ENCODE measurements around the gene CYB5R4.

CYB5R4 gene

DNA sequence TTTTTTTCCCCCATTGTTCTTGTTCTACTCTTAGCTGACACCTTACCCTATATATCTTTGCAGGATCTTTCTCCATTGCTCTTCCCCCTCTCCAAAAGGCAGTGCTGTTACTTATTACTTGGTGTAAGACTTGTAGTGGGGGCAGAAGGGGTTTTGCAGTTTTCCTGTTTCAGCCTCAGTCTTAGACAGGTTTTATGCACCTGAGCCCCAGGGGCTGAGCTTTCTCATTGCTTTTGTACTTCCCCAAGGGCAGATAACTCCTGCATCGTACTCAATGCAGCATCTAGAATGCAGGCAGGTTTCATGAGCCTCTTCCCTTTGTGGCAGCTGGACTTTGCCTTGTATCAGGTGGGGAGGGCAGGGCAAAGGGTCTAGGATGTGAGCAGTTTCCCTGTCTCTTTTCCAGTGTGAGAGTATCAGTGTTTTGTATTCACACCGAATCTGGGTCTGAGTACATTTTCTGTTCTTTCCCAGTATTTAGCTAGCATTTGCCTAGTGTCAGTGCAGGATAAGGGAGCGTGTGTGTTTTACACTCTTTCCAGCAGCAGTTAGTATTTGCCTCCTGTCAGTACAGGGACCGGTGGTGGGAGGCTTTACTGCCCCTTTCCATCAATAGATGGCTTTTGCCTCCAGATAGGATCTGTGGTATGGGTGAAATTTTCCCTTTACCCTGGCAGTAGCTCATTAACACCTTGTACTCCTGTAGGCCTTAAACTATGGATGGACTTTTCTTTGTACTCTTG is 19.6 kb downstream of the CYB5R4 start:
- Mint-ChIP-seq H3K36me3 (ENCODE audit: low read depth) (no peaks in the 10 kb centered on the region), H3K4me1 (peaks cover 11% of the 10 kb centered on the region), H3K27me3 (ENCODE audit: low read depth, poor library complexity) (no peaks in the 10 kb centered on the region), H3K27ac (peak overlapping the region; percentile 32), H3K9me3 (no peaks in the 10 kb centered on the region), H3K4me3 (no peak overlapping the region)
- no peak for TF ChIP-seq CTCF (IDR thresholded peaks at IDR 0.05)
- no peak for DNase-seq

DNA sequence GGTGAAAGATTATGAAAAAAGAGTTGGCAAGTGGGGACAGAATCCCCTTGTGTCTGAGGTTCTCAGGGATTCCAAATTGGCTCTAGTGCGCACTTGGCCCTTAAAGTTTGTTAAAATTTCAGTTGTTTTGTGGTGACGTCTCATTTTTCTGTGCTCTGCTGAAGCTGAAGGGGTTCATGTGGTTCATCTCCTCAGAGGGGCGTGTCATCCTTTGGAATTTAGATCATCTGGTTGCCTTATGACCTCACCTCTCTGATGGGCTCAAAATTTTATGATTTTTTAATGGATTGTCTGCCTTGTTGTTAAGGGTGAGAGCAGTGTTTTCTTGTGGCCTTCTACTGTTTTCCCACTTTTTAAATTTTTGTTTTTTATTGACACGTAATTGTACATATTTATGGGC is 20.3 kb downstream of the CYB5R4 start:
- no peaks in the 10 kb centered on the region for H3K9me3 Mint-ChIP-seq
- DNase-seq = no peak
- no peak overlapping the region for H3K4me3 Mint-ChIP-seq
- H3K4me1 Mint-ChIP-seq = peaks cover 11% of the 10 kb centered on the region
- H3K36me3 Mint-ChIP-seq (ENCODE audit: low read depth) = no peaks in the 10 kb centered on the region
- no peaks in the 10 kb centered on the region for H3K27me3 Mint-ChIP-seq (ENCODE audit: low read depth, poor library complexity)
- TF ChIP-seq CTCF (IDR thresholded peaks at IDR 0.05) = no peak
- peak overlapping the region; percentile 32 for H3K27ac Mint-ChIP-seq

DNA sequence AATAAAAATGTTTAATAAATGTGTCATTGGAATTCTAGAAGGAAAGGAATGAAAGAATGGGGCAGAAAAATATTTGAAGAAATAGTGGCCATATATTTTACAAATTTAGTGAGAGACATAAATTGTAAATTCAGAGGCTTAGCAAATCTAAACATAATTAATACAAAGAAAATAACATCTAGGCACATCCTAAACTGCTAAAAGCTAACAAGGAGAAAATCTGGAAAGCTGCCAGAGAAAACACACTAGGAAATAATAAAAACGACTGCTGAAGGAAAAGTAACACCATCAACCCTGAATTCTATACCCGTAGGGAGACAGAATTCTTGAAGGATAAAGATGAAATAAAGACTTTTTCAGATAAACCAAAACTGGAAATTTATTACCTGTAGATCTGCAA is 23.8 kb downstream of the CYB5R4 start:
- no peaks in the 10 kb centered on the region for H3K27me3 Mint-ChIP-seq (ENCODE audit: low read depth, poor library complexity)
- no peaks in the 10 kb centered on the region for H3K4me1 Mint-ChIP-seq
- no peak overlapping the region for H3K4me3 Mint-ChIP-seq
- H3K27ac Mint-ChIP-seq = no peak overlapping the region
- no peak for TF ChIP-seq CTCF (IDR thresholded peaks at IDR 0.05)
- no peak for DNase-seq
- no peaks in the 10 kb centered on the region for H3K9me3 Mint-ChIP-seq
- no peaks in the 10 kb centered on the region for H3K36me3 Mint-ChIP-seq (ENCODE audit: low read depth)

DNA sequence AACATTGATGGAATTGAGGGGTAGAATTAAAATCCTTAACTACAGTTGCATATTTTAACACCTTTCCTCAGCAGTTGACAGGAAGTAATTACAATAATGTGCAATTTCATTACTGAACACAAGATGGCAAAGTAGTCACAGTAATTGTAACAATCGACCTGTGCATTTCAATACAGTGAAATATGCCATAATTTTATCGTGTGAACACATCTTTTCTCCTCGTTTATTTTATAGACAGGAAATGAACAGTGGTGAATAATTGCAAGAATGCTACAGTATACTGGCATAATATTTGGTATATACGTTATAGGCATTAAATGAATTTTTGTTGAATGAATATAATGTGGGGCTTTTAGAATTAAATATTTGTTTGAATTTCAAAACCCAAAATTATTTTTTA is 25.0 kb downstream of the CYB5R4 start:
- TF ChIP-seq CTCF (IDR thresholded peaks at IDR 0.05) = peak; percentile 60
- H3K27me3 Mint-ChIP-seq (ENCODE audit: low read depth, poor library complexity) = no peaks in the 10 kb centered on the region
- H3K9me3 Mint-ChIP-seq = peaks cover 3% of the 10 kb centered on the region
- H3K36me3 Mint-ChIP-seq (ENCODE audit: low read depth) = peaks cover 7% of the 10 kb centered on the region
- no peak for DNase-seq
- H3K27ac Mint-ChIP-seq = no peak overlapping the region
- no peaks in the 10 kb centered on the region for H3K4me1 Mint-ChIP-seq
- no peak overlapping the region for H3K4me3 Mint-ChIP-seq

- Mint-ChIP-seq H3K4me3 (no peak overlapping the region), H3K27ac (no peak overlapping the region), H3K27me3 (ENCODE audit: low read depth, poor library complexity) (no peaks in the 10 kb centered on the region), H3K9me3 (peaks cover 6% of the 10 kb centered on the region), H3K36me3 (ENCODE audit: low read depth) (peaks cover 18% of the 10 kb centered on the region), H3K4me1 (no peaks in the 10 kb centered on the region)
- DNase-seq = no peak
- TF ChIP-seq CTCF (IDR thresholded peaks at IDR 0.05) = no peak
Observed at GRCh38 chr6:83885984-83886383, 26.5 kb downstream of the CYB5R4 start.

GRCh38 chr6:83889621-83890020 is 30.1 kb downstream of the CYB5R4 start:
- H3K27ac Mint-ChIP-seq = no peak overlapping the region
- TF ChIP-seq CTCF (IDR thresholded peaks at IDR 0.05) = no peak
- peaks cover 6% of the 10 kb centered on the region for H3K9me3 Mint-ChIP-seq
- peaks cover 18% of the 10 kb centered on the region for H3K36me3 Mint-ChIP-seq (ENCODE audit: low read depth)
- no peak for DNase-seq
- no peaks in the 10 kb centered on the region for H3K4me1 Mint-ChIP-seq
- H3K4me3 Mint-ChIP-seq = no peak overlapping the region
- no peaks in the 10 kb centered on the region for H3K27me3 Mint-ChIP-seq (ENCODE audit: low read depth, poor library complexity)
